ENCODE data around the gene CNTN6.

CNTN6 gene

GRCh38 chr3:1191026-1191425, 98.2 kb downstream of the CNTN6 start:
- DNase-seq (ENCODE audit: low spot score) = no peak
- TF ChIP-seq CTCF (IDR thresholded peaks at IDR 0.05; ENCODE audit: extremely low read depth, missing control alignments) = no peak

GRCh38 chr3:1195947-1196346, 103.1 kb downstream of the CNTN6 start:
- no peak for DNase-seq (ENCODE audit: low spot score)
- no peak for TF ChIP-seq CTCF (IDR thresholded peaks at IDR 0.05; ENCODE audit: extremely low read depth, missing control alignments)

- DNase-seq (ENCODE audit: low spot score) = no peak
- no peak for TF ChIP-seq CTCF (IDR thresholded peaks at IDR 0.05; ENCODE audit: extremely low read depth, missing control alignments)
Observed at GRCh38 chr3:1197051-1197450, 104.2 kb downstream of the CNTN6 start.

- DNase-seq (ENCODE audit: low spot score) = no peak
- TF ChIP-seq CTCF (IDR thresholded peaks at IDR 0.05; ENCODE audit: extremely low read depth, missing control alignments) = no peak
Observed at GRCh38 chr3:1200371-1200770, 107.5 kb downstream of the CNTN6 start.

GRCh38 chr3:1207904-1208303, 115.1 kb downstream of the CNTN6 start:
- no peak for DNase-seq (ENCODE audit: low spot score)
- TF ChIP-seq CTCF (IDR thresholded peaks at IDR 0.05; ENCODE audit: extremely low read depth, missing control alignments) = no peak

GRCh38 chr3:1214933-1215332, 122.1 kb downstream of the CNTN6 start:
- no peak for DNase-seq (ENCODE audit: low spot score)
- TF ChIP-seq CTCF (IDR thresholded peaks at IDR 0.05; ENCODE audit: extremely low read depth, missing control alignments) = no peak

- no peak for TF ChIP-seq CTCF (IDR thresholded peaks at IDR 0.05; ENCODE audit: extremely low read depth, missing control alignments)
- no peak for DNase-seq (ENCODE audit: low spot score)
Observed at GRCh38 chr3:1216856-1217255, 124.0 kb downstream of the CNTN6 start.
